GM23338 (cell line): Measurements from ENCODE around the gene AKAP17A. TPM values are rescaled to one million over a fixed set of nuclear protein-coding genes. Genes with fewer than 3 reads are reported as not detected.

ENCODE experiments used
- ATAC-seq: fragments of 200-7000 bp; cut with Tn5 transposase; 3 replicates; pipeline ENCODE4 v1.9.1; 2020
- DNase-seq: peaks from one replicate; pipeline ENCODE4 v3.0.0-alpha.2; 2015; ENCODE audit warnings: low spot score
- H2AFZ ChIP-seq: fragments of 200-600 bp; sonication (generic); 2 replicates; pipeline ENCODE4 v1.8.0; 2016; ENCODE audit warnings: antibody characterized with exemption, mild to moderate bottlenecking, moderate library complexity
- H3F3A ChIP-seq: fragments of 200-600 bp; sonication (generic); replicated peaks from 2 replicates; pipeline ENCODE4 v1.8.0; 2017; ENCODE audit warnings: antibody characterized with exemption, mixed run types, low read depth
- H3K27ac ChIP-seq: fragments of 200-600 bp; sonication (generic); 2 replicates; pipeline ENCODE4 v1.6.1; 2016; ENCODE audit warnings: low read depth
- H3K27me3 ChIP-seq: fragments of 200-600 bp; sonication (generic); 2 replicates; pipeline ENCODE4 v1.8.0; 2016; ENCODE audit warnings: mild to moderate bottlenecking, mixed run types, moderate library complexity; ENCODE audit not compliant: insufficient read depth
- H3K36me3 ChIP-seq: fragments of 200-600 bp; sonication (generic); 2 replicates; pipeline ENCODE4 v1.8.0; 2016; ENCODE audit warnings: mild to moderate bottlenecking; ENCODE audit not compliant: insufficient read depth
- H3K4me1 ChIP-seq: fragments of 200-600 bp; sonication (generic); 2 replicates; pipeline ENCODE4 v1.8.0; 2016; ENCODE audit warnings: mild to moderate bottlenecking, moderate library complexity; ENCODE audit not compliant: insufficient read depth
- H3K4me2 ChIP-seq: fragments of 200-600 bp; sonication (generic); 2 replicates; pipeline ENCODE4 v1.7.1; 2017; ENCODE audit warnings: mixed run types
- H3K4me3 ChIP-seq: fragments of 200-600 bp; sonication (generic); 2 replicates; pipeline ENCODE4 v1.6.1; 2016; ENCODE audit warnings: mixed run types
- H3K79me2 ChIP-seq: fragments of 200-600 bp; sonication (generic); replicated peaks from 2 replicates; pipeline ENCODE4 v1.8.0; 2017; ENCODE audit warnings: mild to moderate bottlenecking; ENCODE audit not compliant: insufficient read depth
- H3K9me2 ChIP-seq: fragments of 200-600 bp; sonication (generic); 2 replicates; pipeline ENCODE4 v1.8.0; 2017; ENCODE audit not compliant: insufficient read depth
- H4K20me1 ChIP-seq: fragments of 200-600 bp; sonication (generic); replicated peaks from 2 replicates; pipeline ENCODE4 v1.8.0; 2017; ENCODE audit warnings: mild to moderate bottlenecking; ENCODE audit not compliant: insufficient read depth
- H3K27ac Mint-ChIP-seq: 2 replicates; pipeline ENCODE4 v1.8.0; 2020; ENCODE audit warnings: inconsistent platforms, mild to moderate bottlenecking, moderate library complexity, mixed read lengths
- H3K27me3 Mint-ChIP-seq: 3 replicates; pipeline ENCODE4 v1.8.0; 2022; ENCODE audit warnings: low read depth, mild to moderate bottlenecking, moderate library complexity, mixed read lengths, inconsistent platforms; ENCODE audit not compliant: insufficient read depth, poor library complexity
- H3K36me3 Mint-ChIP-seq: 3 replicates; pipeline ENCODE4 v1.8.0; 2021; ENCODE audit warnings: low read depth, mild to moderate bottlenecking, inconsistent platforms, moderate library complexity, mixed read lengths
- H3K4me1 Mint-ChIP-seq: 3 replicates; pipeline ENCODE4 v1.8.0; 2020; ENCODE audit warnings: mild to moderate bottlenecking, inconsistent platforms, mixed read lengths
- H3K4me3 Mint-ChIP-seq: 3 replicates; pipeline ENCODE4 v1.8.0; 2021; ENCODE audit warnings: moderate library complexity, mild to moderate bottlenecking, inconsistent platforms, mixed read lengths
- H3K9me3 Mint-ChIP-seq: 3 replicates; pipeline ENCODE4 v1.8.0; 2020; ENCODE audit warnings: moderate library complexity, mild to moderate bottlenecking, inconsistent platforms, mixed read lengths
- CTCF ChIP-seq, 2 experiments: fragments of 200-600 bp in 1 of 2; sonication (generic) in 1 of 2; conservative IDR thresholded peaks; 2 replicates each; pipeline versions ENCODE4 v1.5.1 to v1.6.1; 2016 to 2017; ENCODE audit warnings: antibody characterized with exemption in 2 of 2, low read depth in 2 of 2, mild to moderate bottlenecking in 2 of 2, moderate library complexity in 1 of 2
- NANOG ChIP-seq: IDR thresholded peaks from 2 replicates; pipeline ENCODE4 v1.6.1; 2016; ENCODE audit warnings: antibody characterized with exemption, borderline replicate concordance
- POLR2AphosphoS5 ChIP-seq: IDR thresholded peaks from 2 replicates; pipeline ENCODE4 v1.6.1; 2016; ENCODE audit warnings: antibody characterized with exemption, low read depth
- REST ChIP-seq: IDR thresholded peaks from one replicate; pipeline ENCODE4 v1.6.1; 2018; ENCODE audit warnings: antibody characterized with exemption; ENCODE audit not compliant: unreplicated experiment
- STAT1 ChIP-seq: IDR thresholded peaks from one replicate; pipeline ENCODE4 v1.6.1; 2016; ENCODE audit warnings: antibody characterized with exemption; ENCODE audit not compliant: unreplicated experiment
- ZNF114 ChIP-seq: fragments of 250-450 bp; sonication (Bioruptor Pico); IDR thresholded peaks from 2 replicates; pipeline ENCODE4 v1.5.0; 2020; ENCODE audit warnings: mild to moderate bottlenecking, moderate library complexity
- polyA plus RNA-seq: library from polyadenylated mRNA; unstranded; fragments of >200 nt; fragmentation: Nextera tagmentation; extraction: Ambion mirVana; gene quantifications from 2 replicates; pipeline ENCODE4 v1.2.1, GENCODE V29; 2016
- total RNA-seq: library from RNA; depleted of rRNA; stranded (reverse); fragments of >200 nt; shearing (Covaris generic); gene quantifications from 2 replicates; pipeline ENCODE4 v1.2.3, GENCODE V29; 2014; rRNA removed

The AKAP17A gene
- total and polyA plus RNA-seq, 2 experiments from 2014 or later, result 27.6 to 64.3 TPM

- TF ChIP-seq CTCF (conservative IDR thresholded peaks at IDR 0.05; ENCODE audit: low read depth in 2 of 2) (no peak), ZNF114 (CRISPR knock-in tag) (no peak), POLR2AphosphoS5 (no peak), REST (no peak), NANOG (peak; percentile 82; the same call in 1 of the 2 replicates), STAT1 (no peak)
- Histone ChIP-seq H2AFZ (no peak overlapping the region), H3K4me1 (peaks cover 4% of the 10 kb centered on the region; the same call in 1 of the 2 replicates), H3K36me3 (no peaks in the 10 kb centered on the region), H3K27me3 (no peaks in the 10 kb centered on the region), H3F3A (no peaks in the 10 kb centered on the region), H3K79me2 (no peaks in the 10 kb centered on the region), H3K4me3 (no peak overlapping the region; the same call in 1 of the 2 replicates), H3K4me2 (peak overlapping the region; percentile 30; the same call in 1 of the 2 replicates), H3K9me2 (no peaks in the 10 kb centered on the region), H3K27ac (peak overlapping the region; percentile 34; the same call in 1 of the 2 replicates), H4K20me1 (no peaks in the 10 kb centered on the region)
- H3K9me3 Mint-ChIP-seq, result peaks cover 44% of the 10 kb centered on the region
- DNase-seq, result peak; percentile 95
- peak overlapping the region; percentile 36; the same call in 1 of the 3 replicates for H3K4me3 Mint-ChIP-seq
- ATAC-seq, result peak; percentile 75
- peaks cover 19% of the 10 kb centered on the region for H3K27me3 Mint-ChIP-seq
- no peak overlapping the region for H3K27ac Mint-ChIP-seq
- peaks cover 27% of the 10 kb centered on the region for H3K36me3 Mint-ChIP-seq
- peaks cover 13% of the 10 kb centered on the region for H3K4me1 Mint-ChIP-seq
Measured at GRCh38 chrX:1649621-1650020, 58.2 kb downstream of the AKAP17A start.

Other genes with a start within 250 kb of the AKAP17A start
- 394 and 486 TPM in 2 replicates for gene SLC25A6, start 199.5 kb upstream of the AKAP17A start, total RNA-seq
- gene SLC25A6, start 199.5 kb upstream of the AKAP17A start, polyA plus RNA-seq, result 358 TPM in 2 replicates
- gene ASMTL, start 138.7 kb upstream of the AKAP17A start, total RNA-seq, result 50.3 and 53.7 TPM in 2 replicates
- gene ASMTL, start 138.7 kb upstream of the AKAP17A start, polyA plus RNA-seq, result 55.6 and 61.2 TPM in 2 replicates
- 0.23 TPM in 1 of 2 replicates, not detected in the other for gene P2RY8, start 54.4 kb upstream of the AKAP17A start, total RNA-seq
- gene P2RY8, start 54.4 kb upstream of the AKAP17A start, polyA plus RNA-seq, result 0.23 and 0.24 TPM in 2 replicates
- 2.4 TPM in 1 of 2 replicates, not detected in the other for gene ASMT, start 23.5 kb downstream of the AKAP17A start, total RNA-seq
- 0.53 and 1.0 TPM in 2 replicates for gene ASMT, start 23.5 kb downstream of the AKAP17A start, polyA plus RNA-seq